H1 (cell line): ENCODE data around the gene HDC. TPM values are rescaled to one million over a fixed set of nuclear protein-coding genes. Genes with fewer than 3 reads are reported as not detected.

Experiments used
- CTCF ChIA-PET: fragments of 300-600 bp; sonication (Branson Sonifier 250); formaldehyde crosslinking; loops from one replicate; lab custom pipeline; 2021; ENCODE audit not compliant: partially characterized antibody; lab: Charles Lee
- POLR2A ChIA-PET: fragments of 300-600 bp; sonication (Branson Sonifier 250); formaldehyde crosslinking; loops from one replicate; lab custom pipeline; 2021; ENCODE audit warnings: inconsistent platforms; ENCODE audit not compliant: partially characterized antibody; lab: Charles Lee
- DNase-seq, 2 experiments: peaks; one replicate each; pipeline versions ENCODE4 v3.0.0 to v3.0.0-alpha.2; 2010 to 2022; ENCODE audit warnings: low spot score in 2 of 2, low read depth in 1 of 2, mixed read lengths in 1 of 2
- FAIRE-seq: peaks from 2 replicates; lab custom pipeline; 2011; peaks lifted over from hg19 to GRCh38; lab: Jason Lieb, UNC
- H2AFZ ChIP-seq: 2 replicates; pipeline ENCODE4 v1.8.1; 2012; ENCODE audit warnings: low read length, inconsistent platforms
- H2AK5ac ChIP-seq: 2 replicates; pipeline ENCODE4 v1.6.1; 2013; ENCODE audit warnings: low read depth, low read length
- H2BK120ac ChIP-seq: replicated peaks from 2 replicates; pipeline ENCODE3; 2013; ENCODE audit warnings: low read depth, low read length, inconsistent platforms
- H2BK12ac ChIP-seq: 2 replicates; pipeline ENCODE4 v1.6.1; 2013; ENCODE audit warnings: low read depth, low read length
- H2BK15ac ChIP-seq: 2 replicates; pipeline ENCODE4 v1.6.1; 2013; ENCODE audit warnings: low read length
- H2BK20ac ChIP-seq: 2 replicates; pipeline ENCODE4 v1.6.1; 2013; ENCODE audit warnings: low read length
- H2BK5ac ChIP-seq: 2 replicates; pipeline ENCODE4 v1.6.1; 2013; ENCODE audit warnings: low read depth, low read length
- H3K14ac ChIP-seq: 2 replicates; pipeline ENCODE4 v1.6.1; 2013; ENCODE audit warnings: inconsistent platforms; ENCODE audit not compliant: insufficient read length
- H3K18ac ChIP-seq: 2 replicates; pipeline ENCODE4 v1.6.1; 2013; ENCODE audit warnings: low read length; ENCODE audit errors: extremely low read depth
- H3K23ac ChIP-seq: 2 replicates; pipeline ENCODE4 v1.6.1; 2013; ENCODE audit warnings: inconsistent platforms; ENCODE audit not compliant: insufficient read length
- H3K23me2 ChIP-seq: 2 replicates; pipeline ENCODE4 v1.6.1; 2013; ENCODE audit warnings: low read depth, low read length
- H3K27ac ChIP-seq: 2 replicates; pipeline ENCODE4 v1.6.1; 2011; ENCODE audit warnings: low read depth, low read length, inconsistent platforms
- H3K27me3 ChIP-seq, 4 experiments: replicated peaks in 1 of 4; 1 replicate in 1 of 4; 2 replicates in 3 of 4; pipeline versions ENCODE4 v1.6.1 to v1.8.1; 2011 to 2013; ENCODE audit warnings: low read length in 3 of 4, mild to moderate bottlenecking in 3 of 4, inconsistent platforms in 2 of 4, mixed read lengths in 2 of 4, moderate library complexity in 1 of 4; ENCODE audit not compliant: control insufficient read depth in 3 of 4, insufficient read depth in 3 of 4; ENCODE audit errors: extremely low read depth in 1 of 4
- H3K36me3 ChIP-seq, 4 experiments: 2 replicates each; pipeline versions ENCODE4 v1.6.1 to v1.8.1; 2011 to 2013; ENCODE audit warnings: mild to moderate bottlenecking in 4 of 4, low read length in 3 of 4, moderate library complexity in 2 of 4, control low read depth in 1 of 4, inconsistent platforms in 1 of 4; ENCODE audit not compliant: insufficient read depth in 4 of 4, control insufficient read depth in 2 of 4
- H3K4ac ChIP-seq: replicated peaks from 2 replicates; pipeline ENCODE3; 2013; ENCODE audit warnings: low read length, low read depth, mixed read lengths, inconsistent platforms; ENCODE audit not compliant: insufficient read length
- H3K4me1 ChIP-seq, 4 experiments: replicated peaks in 1 of 4; 1 replicate in 1 of 4; 2 replicates in 3 of 4; pipeline versions ENCODE4 v1.6.1 to v1.8.1; 2011 to 2013; ENCODE audit warnings: low read length in 3 of 4, inconsistent platforms in 2 of 4, mixed read lengths in 1 of 4; ENCODE audit not compliant: insufficient read depth in 4 of 4, control insufficient read depth in 3 of 4
- H3K4me2 ChIP-seq, 2 experiments: 2 replicates each; pipeline versions ENCODE4 v1.6.1 to v1.8.1; 2011 to 2013; ENCODE audit warnings: low read depth in 2 of 2, low read length in 2 of 2, control low read depth in 1 of 2, inconsistent platforms in 1 of 2, mild to moderate bottlenecking in 1 of 2; ENCODE audit not compliant: insufficient read depth in 1 of 2
- H3K4me3 ChIP-seq, 4 experiments: fragments of 200-600, 300-600 bp in 1 of 4; sonication (generic), shearing (Covaris generic), sonication (Bioruptor Twin) in 1 of 4; 2 replicates each; pipeline versions ENCODE4 v1.5.1 to v1.8.1; 2011 to 2016; ENCODE audit warnings: low read length in 4 of 4, low read depth in 3 of 4, control low read depth in 2 of 4, inconsistent platforms in 2 of 4, mild to moderate bottlenecking in 2 of 4, mixed read lengths in 1 of 4, moderate library complexity in 1 of 4; ENCODE audit not compliant: insufficient read depth in 2 of 4; ENCODE audit errors: extremely low read depth in 1 of 4
- H3K56ac ChIP-seq: replicated peaks from 2 replicates; pipeline ENCODE3; 2013; ENCODE audit warnings: low read depth, mild to moderate bottlenecking, mixed read lengths, low read length, inconsistent platforms; ENCODE audit not compliant: insufficient read length
- H3K79me1 ChIP-seq: 2 replicates; pipeline ENCODE4 v1.6.1; 2013; ENCODE audit warnings: low read depth, low read length, control low read depth
- H3K79me2 ChIP-seq, 2 experiments: 2 replicates each; pipeline versions ENCODE4 v1.6.1 to v1.8.1; 2012 to 2013; ENCODE audit warnings: low read length in 2 of 2, mild to moderate bottlenecking in 2 of 2, inconsistent platforms in 1 of 2; ENCODE audit not compliant: insufficient read depth in 2 of 2, control insufficient read depth in 1 of 2
- H3K9ac ChIP-seq, 4 experiments: replicated peaks in 1 of 4; 1 replicate in 1 of 4; 2 replicates in 3 of 4; pipeline versions ENCODE4 v1.6.1 to v1.8.1; 2011 to 2013; ENCODE audit warnings: low read depth in 3 of 4, low read length in 3 of 4, control low read depth in 2 of 4, mild to moderate bottlenecking in 2 of 4, moderate library complexity in 2 of 4, inconsistent platforms in 1 of 4; ENCODE audit errors: extremely low read depth in 1 of 4
- H3K9me3 ChIP-seq, 2 experiments: 2 replicates each; pipeline versions ENCODE4 v1.6.1 to v1.8.1; 2012 to 2013; ENCODE audit warnings: mild to moderate bottlenecking in 2 of 2, moderate library complexity in 2 of 2, control low read depth in 1 of 2, inconsistent platforms in 1 of 2, low read depth in 1 of 2, low read length in 1 of 2, mixed read lengths in 1 of 2; ENCODE audit not compliant: insufficient read depth in 2 of 2
- H4K20me1 ChIP-seq, 2 experiments: replicated peaks in 1 of 2; 2 replicates each; pipeline versions ENCODE3 to v1.8.1; 2011 to 2013; ENCODE audit warnings: inconsistent platforms in 2 of 2, low read length in 2 of 2, mild to moderate bottlenecking in 1 of 2; ENCODE audit not compliant: insufficient read depth in 2 of 2, control insufficient read depth in 1 of 2
- H4K5ac ChIP-seq: 2 replicates; pipeline ENCODE4 v1.6.1; 2013; ENCODE audit warnings: low read length, low read depth, mixed read lengths, inconsistent platforms; ENCODE audit not compliant: insufficient read length
- H4K8ac ChIP-seq: 2 replicates; pipeline ENCODE4 v1.8.0; 2013; ENCODE audit warnings: mild to moderate bottlenecking, moderate library complexity, low read length, inconsistent platforms; ENCODE audit not compliant: insufficient read depth; ENCODE audit errors: extremely low read depth
- H4K91ac ChIP-seq: replicated peaks from 2 replicates; pipeline ENCODE3; 2013; ENCODE audit warnings: low read length, mixed read lengths, inconsistent platforms; ENCODE audit not compliant: insufficient read length
- CHD2 ChIP-seq: IDR thresholded peaks from 2 replicates; pipeline ENCODE4 v1.6.1; 2012; ENCODE audit warnings: low read length, improper control_type of control experiment
- RBBP5 ChIP-seq: IDR thresholded peaks from 2 replicates; pipeline ENCODE4 v1.7.1; 2012; ENCODE audit warnings: low read depth, mild to moderate bottlenecking, inconsistent platforms, low read length, moderate library complexity, borderline replicate concordance
- SUZ12 ChIP-seq: fragments of 200-600 bp; sonication (generic); IDR thresholded peaks from 2 replicates; pipeline ENCODE4 v1.6.1; 2012; ENCODE audit warnings: mild to moderate bottlenecking, inconsistent platforms, low read length, moderate library complexity, mixed read lengths
- WGBS, 2 experiments: shearing (Covaris generic) in 1 of 2; methylation state at CpG; one replicate each; pipeline versions ENCODE4 v1.1.6 to v1.1.7; 2013 to 2015; ENCODE audit warnings: low lambda C conversion rate in 2 of 2, mixed read lengths in 2 of 2, inconsistent platforms in 1 of 2, low coverage in 1 of 2, missing lambda C conversion rate in 1 of 2; ENCODE audit not compliant: insufficient replicate concordance in 2 of 2, insufficient coverage in 1 of 2, insufficient read length in 1 of 2; ENCODE audit errors: extremely low coverage in 1 of 2, missing lambda C conversion rate in 1 of 2; 5-methylcytosine and 5-hydroxymethylcytosine counted together
- polyA plus RNA-seq, 7 experiments: library from polyadenylated mRNA; depleted of rRNA in 3 of 7; stranded (reverse) in 5 of 7; unstranded in 2 of 7; fragments of >200 nt in 5 of 7; fragments of 200-250 nt in 2 of 7; gene quantifications; 1 replicate in 5 of 7; 2 replicates in 1 of 7; 4 replicates in 1 of 7; pipeline versions ENCODE4 v1.2.1 to v1.2.3, GENCODE V29; 2011 to 2013; ENCODE audit warnings: missing spikeins in 2 of 7, mixed read lengths in 2 of 7
- total RNA-seq: library from RNA; stranded (reverse); fragmentation: NEBNext Ultra II Directional; extraction: Animal tissue kit (Norgen Biotek cat#: 25700); gene quantifications from 2 replicates; pipeline ENCODE4 v1.2.1, GENCODE V29; 2021

The HDC gene
- total and polyA plus RNA-seq, 2 of the 8 experiments (the other 6 are each of a cell fraction or from before 2014, with no cell fraction given): 0.20 to 0.22 TPM

DNA sequence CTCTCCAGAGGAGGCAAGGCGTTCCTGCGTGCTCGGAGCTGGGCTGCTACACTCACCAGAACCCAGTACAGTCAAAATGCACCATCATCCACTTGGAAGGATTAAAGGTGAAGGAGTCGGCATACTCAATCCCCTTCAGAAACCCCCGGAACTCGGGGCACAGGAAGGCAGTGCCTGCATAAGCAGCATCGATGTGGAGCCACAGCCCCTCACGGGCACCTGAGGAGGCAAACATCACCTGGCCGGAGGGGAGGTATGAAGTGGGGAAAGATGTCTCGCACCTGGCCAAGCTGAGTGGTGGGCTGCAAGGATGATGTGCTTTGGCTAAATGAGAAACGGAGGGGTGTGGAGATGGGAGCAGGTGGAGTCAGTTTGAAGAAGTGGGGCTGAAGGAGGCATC, 13.0 kb downstream of the HDC start:
- Histone ChIP-seq H2BK12ac (no peak overlapping the region), H2BK120ac (no peak overlapping the region), H3K36me3 (no peaks in the 10 kb centered on the region), H3K9me3 (no peaks in the 10 kb centered on the region), H2BK15ac (no peak overlapping the region), H3K4me3 (no peak overlapping the region), H2AFZ (no peak overlapping the region), H3K4me2 (no peak overlapping the region), H4K5ac (no peak overlapping the region), H2BK5ac (no peak overlapping the region), H3K79me1 (no peaks in the 10 kb centered on the region), H3K4me1 (no peaks in the 10 kb centered on the region), H3K18ac (no peak overlapping the region), H3K14ac (no peak overlapping the region), H4K91ac (no peak overlapping the region), H3K4ac (no peak overlapping the region), H4K20me1 (no peaks in the 10 kb centered on the region), H3K27me3 (no peaks in the 10 kb centered on the region), H2BK20ac (no peak overlapping the region), H3K9ac (no peak overlapping the region), H3K23me2 (no peaks in the 10 kb centered on the region), H3K56ac (no peak overlapping the region)
- 95% methylated on average over 11 of the region's 11 CpGs; no CpG with 5 or more reads in 1 of the 2 experiments for WGBS, 2 experiments
- FAIRE-seq (no peak), DNase-seq (peak in 1 of 2 experiments; percentile 26)
- POLR2A ChIA-PET: no interaction called here
- no peak for TF ChIP-seq CHD2
- no peak for TF ChIP-seq RBBP5
- TF ChIP-seq SUZ12: no peak
- TF ChIP-seq, all 59 proteins: peak for 0
- Histone ChIP-seq H2AK5ac (no peak overlapping the region), H3K27ac (no peak overlapping the region), H3K79me2 (no peaks in the 10 kb centered on the region), H4K8ac (no peak overlapping the region), H3K23ac (no peak overlapping the region)
- CTCF ChIA-PET: interaction anchor here (4.8 kb wide), 1 partner anchor 13 kb away, joined by 37 read pairs; no protein-coding TSS in a partner anchor
